B cell (primary cell): ENCODE measurements around the gene ESPL1.

ENCODE experiments used
- EZH2 ChIP-seq: IDR thresholded peaks from 2 replicates; pipeline ENCODE4 v1.6.1; 2012; ENCODE audit warnings: borderline replicate concordance, low read depth, mild to moderate bottlenecking, moderate library complexity, low read length; ENCODE audit not compliant: insufficient read depth, poor library complexity, severe bottlenecking
- TF ChIP-seq, protein P1 (sequence below): fragments of 200-600 bp; IDR thresholded peaks from one replicate; pipeline ENCODE4 v1.8.0; 2022; ENCODE audit warnings: antibody characterized with exemption, mild to moderate bottlenecking

DNA sequence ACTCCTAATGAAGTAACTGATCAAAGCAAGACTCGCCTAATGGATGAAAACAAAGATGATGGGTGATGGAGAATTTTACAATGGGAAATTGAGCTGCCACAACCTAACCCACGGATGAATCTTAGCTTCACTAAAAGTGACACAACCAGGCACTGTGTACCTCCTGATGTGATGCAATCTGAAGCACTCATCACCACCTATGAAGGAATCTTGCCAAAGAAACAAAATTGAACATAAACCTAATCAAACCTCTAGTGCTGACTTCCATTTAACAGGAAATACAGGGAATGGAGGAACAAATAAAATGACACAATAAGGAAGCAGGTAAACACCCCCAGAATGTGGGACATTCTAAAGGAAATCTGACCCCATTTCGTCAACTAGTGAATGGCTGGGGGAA, 22.8 kb upstream of the ESPL1 start:
- TF ChIP-seq, protein P1, sequence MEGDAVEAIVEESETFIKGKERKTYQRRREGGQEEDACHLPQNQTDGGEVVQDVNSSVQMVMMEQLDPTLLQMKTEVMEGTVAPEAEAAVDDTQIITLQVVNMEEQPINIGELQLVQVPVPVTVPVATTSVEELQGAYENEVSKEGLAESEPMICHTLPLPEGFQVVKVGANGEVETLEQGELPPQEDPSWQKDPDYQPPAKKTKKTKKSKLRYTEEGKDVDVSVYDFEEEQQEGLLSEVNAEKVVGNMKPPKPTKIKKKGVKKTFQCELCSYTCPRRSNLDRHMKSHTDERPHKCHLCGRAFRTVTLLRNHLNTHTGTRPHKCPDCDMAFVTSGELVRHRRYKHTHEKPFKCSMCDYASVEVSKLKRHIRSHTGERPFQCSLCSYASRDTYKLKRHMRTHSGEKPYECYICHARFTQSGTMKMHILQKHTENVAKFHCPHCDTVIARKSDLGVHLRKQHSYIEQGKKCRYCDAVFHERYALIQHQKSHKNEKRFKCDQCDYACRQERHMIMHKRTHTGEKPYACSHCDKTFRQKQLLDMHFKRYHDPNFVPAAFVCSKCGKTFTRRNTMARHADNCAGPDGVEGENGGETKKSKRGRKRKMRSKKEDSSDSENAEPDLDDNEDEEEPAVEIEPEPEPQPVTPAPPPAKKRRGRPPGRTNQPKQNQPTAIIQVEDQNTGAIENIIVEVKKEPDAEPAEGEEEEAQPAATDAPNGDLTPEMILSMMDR, result no peak
- TF ChIP-seq EZH2, result no peak
